Stimulated activated CD8-positive, alpha-beta memory T cell treated with anti-CD3 and anti-CD28 coated beads, Interleukin-4, amount 100 ng/mL, for 1 hour (primary cell): Measurements from ENCODE around the gene GRB2.
"Not testable (repeated sequence)": the region's sequence is repeated elsewhere in the genome, so short reads cannot be mapped to it uniquely, and the experiment has no call there.

Experiments
- DNase-seq, 2 donors: peaks; one replicate each; pipeline ENCODE4 v3.0.0-alpha.2; 2020; ENCODE audit warnings: low read depth in 2 of 2, low spot score in 1 of 2

The GRB2 gene

DNA sequence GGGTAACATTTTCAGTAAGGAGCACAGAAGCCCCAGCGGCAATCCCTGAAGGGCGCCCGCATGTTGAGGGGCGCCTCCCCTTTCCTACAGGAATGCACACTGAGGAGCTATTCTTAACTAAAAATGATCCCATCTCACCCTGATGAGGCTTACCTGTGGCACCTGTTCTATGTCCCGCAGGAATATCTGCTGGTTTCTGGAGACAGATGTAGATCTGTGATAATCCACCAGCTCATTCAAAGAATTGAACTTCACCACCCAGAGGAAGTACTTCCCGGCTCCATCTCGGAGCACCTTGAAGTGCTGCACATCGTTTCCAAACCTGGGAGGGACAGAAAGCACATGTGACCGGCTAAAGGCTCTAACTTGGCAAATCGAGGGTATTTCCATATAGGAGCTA, 84.0 kb downstream of the GRB2 start:
- DNase-seq: no peak

DNA sequence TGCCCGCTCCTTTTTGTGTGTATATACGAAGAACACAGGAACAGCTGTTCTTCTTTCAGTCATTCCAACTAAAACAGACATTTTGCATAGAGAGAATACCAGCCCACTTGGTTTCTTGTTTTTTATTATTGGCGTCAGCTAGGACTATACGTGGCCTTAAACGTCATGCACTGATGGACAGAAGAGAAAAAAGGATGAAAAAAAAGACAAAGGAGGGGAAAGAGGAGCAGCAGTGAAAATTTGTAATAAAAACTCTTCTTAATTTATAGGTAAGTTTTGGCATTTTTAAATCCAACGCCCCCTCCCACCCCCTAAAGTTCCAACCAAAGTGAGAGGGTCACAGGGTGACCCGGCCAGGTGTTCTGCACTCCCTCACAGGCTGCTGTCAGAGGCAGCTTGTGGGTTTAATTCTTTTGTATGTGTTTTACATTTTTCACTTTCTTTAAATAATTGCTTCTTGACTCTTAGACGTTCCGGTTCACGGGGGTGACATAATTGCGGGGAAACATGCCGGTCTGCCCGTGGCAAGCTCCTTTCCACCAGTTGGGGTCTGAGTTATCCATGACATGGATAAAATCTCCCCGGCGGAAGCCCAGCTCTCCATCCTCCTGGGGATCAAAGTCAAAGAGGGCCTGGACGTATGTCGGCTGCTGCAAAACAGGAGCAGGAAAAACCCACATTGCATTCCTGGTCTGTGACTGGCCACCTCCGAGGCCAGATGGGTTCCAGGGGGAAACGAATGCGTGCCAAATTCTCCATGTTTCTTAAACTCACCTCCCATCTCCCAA, 85.4 kb downstream of the GRB2 start:
- no peak for DNase-seq

DNA sequence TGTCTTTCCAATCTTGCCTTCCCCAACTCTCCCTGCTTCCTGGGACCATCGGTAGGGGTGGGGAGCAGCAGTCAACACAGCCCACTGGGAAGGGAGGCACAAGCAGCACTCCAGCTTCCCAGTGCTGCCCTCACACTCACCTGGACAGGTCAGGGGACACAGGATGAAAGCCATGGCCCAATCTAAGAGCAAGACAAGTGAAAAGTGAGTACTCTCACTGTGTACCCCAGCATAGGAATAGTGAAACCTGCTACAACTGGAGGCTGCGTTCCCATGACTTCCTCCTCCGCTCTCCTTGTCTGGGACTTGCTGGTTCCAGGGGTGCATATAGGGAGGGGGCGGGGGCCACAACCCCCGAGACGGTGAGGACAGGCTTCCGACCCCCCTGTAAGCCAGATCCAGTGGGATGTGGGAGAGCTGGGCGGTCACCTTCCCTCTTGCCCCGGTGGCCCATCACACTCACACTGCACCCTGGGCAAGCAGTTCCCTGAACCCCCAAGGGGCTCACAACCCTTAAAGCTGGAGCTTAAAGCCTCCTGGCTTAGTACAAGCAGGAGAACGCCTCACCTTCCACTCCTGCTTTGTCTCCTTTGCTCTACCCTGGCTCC, 86.8 kb downstream of the GRB2 start:
- DNase-seq: no peak

DNA sequence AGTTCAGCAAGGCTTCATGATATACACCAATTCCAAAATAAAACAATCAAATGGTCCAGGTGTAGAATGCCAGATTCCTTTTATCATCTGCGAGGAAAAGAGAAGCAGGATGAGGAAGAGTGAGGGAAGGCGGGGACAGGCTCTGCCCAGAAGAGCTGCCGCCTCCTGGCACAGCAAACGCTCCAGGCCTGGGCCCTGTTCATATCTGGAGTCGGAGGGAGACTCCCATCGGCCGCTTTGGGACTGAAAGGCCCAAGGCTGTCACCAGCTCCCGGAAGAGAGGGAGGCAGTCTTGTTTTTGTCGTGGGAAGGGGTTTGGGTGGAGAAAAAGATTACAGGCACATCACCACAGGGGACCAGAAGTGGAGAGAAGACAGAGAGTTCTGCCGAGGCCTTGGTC, 87.3 kb downstream of the GRB2 start:
- no peak for DNase-seq

DNA sequence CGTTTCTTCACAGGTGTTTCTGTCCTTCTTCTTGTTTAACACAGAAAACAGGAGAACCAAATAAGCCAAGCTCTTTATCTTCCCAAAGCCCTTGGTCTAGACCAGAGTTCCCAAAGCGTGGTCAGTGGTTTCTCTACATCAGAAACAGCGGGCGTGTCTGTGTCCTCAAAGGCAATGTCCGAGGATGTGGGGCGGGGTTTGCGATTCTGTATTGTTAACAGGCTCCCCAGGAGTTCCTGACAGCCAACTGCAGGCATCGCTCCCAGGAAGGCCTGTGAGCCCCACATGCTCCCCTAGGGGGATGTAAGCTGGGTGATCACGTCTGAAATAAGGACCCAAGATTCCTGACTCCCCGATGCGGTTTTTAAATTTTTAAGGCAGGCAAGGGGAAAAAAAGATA, 87.8 kb downstream of the GRB2 start:
- DNase-seq: no peak

DNA sequence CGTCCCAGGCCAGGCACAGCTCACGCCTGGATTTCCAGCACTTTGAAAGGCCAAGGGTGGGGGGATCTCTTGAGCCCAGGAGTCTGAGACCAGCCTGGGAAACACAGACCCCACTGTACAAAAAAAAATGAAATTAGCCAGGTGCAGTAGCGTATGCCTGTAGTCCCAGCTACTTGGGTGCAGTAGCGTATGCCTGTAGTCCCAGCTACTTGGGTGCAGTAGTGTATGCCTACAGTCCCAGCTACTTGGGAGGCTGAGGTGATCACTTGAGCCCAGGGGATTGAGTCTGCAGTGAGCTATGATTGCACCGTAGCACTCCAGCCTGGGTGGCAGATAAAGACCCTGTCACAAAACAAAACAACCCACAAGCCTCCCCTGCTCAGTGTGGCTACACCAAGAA, 89.2 kb downstream of the GRB2 start:
- DNase-seq: no peak

DNA sequence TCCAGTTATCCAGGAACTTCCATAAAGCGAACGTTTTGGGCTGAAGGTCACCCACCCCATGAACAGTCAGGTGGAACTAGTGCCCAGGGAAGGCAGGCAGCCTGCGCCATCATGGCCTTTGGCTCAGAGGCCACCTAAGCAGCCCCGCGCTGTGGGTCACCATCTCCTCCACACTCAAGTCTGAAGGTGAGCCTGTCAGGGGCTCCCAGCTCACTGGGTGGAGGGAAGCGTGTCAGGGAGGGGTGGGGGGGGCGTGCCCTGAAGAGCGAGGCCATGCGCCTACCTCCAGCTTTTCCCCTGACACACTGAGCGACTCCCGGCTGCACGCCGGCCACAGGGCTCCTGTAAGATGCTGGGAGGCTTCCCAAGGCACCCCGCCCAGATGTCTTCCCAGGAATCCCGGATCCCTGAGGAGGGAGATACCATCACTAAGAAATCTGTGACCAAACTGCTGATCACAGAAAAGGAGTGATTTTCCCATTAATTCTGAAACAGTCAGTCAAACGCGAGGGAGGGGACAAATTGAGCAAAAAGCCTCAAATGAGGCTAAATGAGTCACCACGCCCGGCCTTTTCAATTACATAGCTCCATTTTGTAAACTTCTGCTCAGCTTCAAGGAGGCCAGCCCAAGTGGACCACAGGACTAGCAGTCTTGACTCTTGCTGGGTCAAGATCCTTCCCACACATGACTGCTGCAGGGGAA, 89.8 kb downstream of the GRB2 start:
- DNase-seq: no peak

DNA sequence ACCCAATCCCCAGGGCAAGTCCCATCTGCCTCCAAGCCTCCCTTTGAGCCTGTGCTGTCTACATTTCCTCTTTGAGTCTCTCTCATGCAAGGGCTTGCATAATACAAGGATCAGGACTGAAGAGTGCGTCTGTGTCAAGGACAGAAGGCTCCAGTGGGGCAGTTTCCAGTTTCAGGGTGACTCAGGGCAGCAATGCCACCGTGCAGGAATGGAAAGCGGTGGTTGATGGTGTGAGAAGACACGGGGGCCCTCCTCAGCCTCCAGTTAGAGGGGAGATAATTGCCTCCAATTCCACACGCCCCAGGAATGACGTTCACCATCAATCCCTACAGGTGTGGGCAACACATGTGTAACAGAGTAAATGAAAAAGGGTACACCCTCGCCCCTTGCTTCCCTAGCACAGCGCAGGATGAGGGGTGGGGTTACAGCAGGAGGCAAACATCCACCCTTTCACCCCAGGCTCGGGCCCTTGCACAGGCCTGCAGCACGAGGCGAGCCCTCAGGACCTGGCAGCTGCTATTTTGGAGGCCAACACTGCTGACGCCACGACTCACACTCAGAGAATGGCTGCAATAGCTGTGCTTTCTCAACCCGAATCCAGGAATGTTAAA, 91.4 kb downstream of the GRB2 start:
- DNase-seq: no peak

DNA sequence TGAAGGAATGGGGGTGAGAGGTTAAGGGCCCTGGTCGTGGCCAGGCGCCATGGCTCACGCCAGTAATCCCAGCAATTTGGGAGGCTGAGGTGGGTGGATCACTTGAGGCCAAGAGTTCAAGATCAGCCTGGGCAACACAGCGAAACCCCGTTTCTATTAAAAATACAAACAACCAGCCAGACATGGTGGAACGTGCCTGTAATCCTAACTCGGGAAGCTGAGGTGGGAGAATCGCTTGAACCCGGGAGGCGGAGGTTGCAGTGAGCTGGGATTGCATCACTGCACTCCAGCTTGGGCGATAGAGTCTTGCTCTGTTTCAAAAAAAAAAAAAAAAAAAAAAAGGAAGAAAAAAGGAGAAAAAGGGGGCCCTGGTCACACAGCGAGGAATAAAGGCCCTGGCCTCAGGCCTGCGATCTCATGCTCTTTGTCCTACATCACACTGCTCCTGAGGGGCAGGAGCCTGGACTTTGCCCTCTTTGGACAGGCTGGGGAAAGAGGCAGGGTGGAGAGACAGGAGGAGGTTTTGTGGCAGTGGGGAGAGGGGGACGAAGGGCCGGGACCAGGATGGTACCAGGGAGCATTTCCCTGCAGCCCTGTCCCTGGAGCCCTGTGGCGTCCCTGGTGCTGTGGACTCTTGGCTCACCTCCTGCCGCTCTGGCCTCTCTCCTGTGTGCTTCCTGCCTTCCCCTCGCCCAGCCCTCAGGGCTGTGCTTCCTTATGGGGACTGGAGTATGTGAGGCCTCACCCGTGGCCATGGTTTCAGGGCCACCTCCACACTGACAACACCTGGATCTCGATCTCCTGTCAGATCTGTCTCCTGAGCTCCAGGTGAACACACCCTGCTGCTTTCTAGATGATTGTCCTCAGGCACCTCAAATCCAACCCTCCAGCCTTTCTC, 96.5 kb downstream of the GRB2 start:
- DNase-seq: no peak

DNA sequence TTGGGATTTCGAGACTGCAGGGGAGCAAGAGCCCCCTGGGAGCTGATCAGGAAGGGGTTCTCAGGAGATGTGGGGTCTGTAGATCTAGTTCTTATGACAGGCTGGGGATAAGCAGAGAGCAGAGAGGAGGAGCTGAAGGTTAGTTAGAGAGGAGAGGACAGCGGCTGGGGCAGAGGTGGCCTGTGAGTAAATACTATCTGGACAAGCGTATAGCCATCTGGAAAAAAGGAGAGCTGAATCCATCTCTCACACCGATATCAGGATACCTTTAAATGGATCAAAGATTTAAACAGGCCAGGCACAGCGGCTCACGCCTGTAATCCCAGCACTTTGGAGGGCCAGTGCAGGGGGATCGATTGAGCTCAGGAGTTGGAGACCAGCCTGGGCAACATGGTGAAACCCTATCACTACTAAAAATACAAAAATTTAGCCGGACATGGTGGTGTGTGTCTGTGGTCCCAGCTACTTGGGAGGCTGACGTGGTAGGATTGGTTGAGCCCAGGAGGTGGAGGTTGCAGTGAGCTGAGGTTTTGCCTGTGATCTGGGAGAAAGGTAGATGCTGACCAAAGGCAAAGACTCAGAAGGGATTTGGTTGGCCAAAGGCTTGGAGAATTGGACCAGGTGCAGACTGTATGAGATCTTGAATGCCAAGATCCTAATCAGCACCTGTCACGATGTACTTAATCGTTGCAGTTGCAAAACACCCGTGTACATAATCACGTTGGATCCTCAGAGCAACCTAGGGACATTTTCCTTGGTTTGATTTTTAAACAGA, 97.3 kb downstream of the GRB2 start:
- DNase-seq: no peak

DNA sequence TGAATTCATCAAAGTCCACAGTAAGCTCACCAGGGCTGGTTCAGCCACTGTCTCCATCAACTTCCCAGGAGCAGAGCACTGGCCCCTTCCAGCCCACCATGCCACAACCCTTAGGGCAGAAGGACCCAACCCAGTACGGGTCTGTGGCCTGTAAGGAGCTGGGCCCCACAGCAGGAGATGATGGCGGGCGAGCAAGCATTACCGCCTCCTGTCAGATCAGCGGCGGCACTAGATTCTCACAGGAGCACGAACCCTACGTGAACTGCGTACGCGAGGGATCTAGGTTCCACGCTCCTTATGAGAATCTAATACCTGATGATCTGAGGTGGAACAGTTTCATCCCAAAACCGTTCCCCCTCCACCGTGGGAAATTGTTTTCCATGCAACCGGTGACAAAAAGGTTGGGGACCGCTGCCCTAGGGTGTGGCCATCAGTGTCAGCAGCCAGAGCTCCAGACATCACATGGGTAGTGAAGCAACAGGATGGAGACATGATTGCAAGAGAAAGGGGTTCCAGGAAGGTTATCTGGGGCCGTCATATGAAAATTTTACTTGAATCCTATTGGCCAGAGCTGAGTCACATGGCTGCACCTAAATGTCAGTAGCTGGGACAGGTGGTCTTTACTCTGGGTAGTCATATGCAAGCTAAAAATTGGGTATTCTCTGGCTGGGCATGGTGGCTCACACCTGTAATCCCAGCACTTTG, 103.8 kb downstream of the GRB2 start:
- no peak for DNase-seq

DNA sequence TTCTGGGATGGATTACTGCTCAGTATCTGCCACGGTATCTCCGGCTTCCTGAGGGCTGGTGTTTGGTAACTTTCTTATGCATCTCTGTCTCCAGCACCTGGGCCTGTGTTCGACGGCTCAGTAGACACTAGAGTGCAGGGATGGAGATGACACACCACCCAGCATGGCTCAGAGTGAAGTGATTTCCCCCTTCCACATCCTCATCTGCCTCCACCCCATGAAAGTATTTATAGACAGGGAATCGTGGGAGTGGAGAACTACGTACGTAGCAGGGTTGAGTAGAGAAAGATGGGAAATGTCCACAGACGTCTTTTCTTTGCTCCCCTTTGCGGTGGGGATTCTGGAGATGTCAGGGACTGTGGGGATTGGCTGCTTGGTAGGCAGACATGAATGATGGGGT, 104.4 kb downstream of the GRB2 start:
- no peak for DNase-seq

DNA sequence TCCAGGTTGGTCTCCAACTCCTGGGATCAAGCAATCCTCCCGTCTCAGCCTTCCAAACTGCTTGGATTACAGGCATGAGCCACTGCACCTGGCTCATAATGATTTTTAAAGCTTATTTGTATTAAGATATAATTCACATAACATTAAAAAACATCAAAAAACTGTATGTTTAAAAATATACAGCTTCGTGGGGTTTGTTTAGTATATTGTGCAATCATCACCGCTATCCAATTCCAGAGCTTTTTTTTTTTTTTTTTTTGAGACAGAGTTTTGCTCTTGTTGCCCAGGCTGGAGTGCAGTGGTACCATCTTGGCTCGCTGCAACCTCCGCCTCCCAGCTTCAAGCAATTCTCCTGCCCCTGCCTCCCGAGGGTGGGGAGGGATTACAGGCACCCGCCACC, 105.2 kb downstream of the GRB2 start:
- no peak for DNase-seq

DNA sequence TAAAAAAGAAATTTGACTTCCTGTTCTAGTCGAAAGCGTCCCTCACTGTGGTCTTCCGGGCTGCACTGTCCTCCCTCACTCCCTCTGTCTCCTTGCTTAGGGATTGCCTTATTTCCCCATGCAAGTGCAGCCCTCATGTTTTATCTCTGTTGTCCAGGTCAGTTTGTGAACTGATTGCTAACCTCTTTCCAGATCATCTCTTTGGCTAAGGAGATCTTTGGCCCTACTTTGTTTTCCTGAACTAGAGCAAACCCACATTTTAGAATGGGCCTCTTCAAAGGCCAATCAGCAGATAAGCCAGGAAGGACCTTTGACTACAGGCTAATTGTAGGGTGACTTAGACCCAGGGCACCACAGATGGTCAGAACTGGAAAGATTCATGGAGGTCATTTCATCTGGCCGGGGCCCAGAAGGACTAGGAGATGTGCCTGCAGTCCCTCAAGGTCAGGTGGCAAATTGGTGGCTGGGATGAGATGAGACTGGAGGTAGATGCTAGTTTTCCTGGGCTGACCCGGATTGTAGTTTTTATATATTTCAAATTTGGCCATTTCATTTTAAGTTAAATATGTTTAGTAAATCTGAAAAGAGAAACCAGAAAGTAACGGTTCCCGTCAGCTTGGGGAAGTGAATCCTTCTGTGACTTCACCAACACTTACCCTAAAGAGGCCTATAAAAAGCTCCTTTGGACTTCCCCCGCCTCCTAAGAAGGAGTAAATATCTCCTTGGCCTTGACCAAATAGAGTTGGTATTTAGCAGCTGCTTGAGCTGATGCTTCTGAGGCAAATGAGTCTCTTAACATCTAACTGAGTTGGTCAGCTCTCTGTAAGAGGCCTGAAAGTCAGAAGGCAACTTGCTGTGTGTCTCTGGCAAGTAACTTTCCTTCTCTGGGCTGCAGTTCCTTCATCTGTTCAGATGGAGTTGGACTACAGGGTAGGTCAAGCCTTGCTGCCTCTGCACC, 110.0 kb downstream of the GRB2 start:
- DNase-seq: no peak

DNA sequence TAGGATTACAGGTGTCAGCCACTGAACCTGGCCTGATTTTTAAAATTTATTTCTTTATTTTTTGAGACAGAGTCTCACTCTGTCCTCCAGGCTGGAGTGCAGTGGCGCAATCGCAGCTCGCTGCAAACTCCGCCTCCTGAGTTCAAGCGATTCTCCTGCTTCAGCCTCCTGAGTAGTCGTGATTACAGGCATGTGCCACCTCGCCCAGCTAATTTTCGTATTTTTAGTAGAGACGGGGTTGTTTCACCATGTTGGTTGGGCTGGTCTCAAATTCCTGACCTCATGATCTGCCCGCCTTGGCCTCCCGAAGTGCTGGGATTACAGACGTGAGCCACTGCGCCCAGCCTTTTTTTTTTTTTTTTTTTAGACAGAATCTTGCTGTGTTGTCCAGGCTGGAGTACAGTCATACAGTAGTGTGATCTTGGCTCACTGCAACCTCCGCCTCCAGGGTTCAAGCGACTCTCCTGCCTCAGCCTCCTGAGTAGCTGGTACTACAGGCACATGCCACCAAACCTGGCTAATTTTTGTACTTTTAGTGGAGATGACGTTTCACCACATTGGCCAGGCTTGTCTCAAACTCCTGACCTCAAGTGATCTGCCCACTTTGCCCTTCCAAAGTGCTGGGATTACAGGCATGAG, 112.5 kb downstream of the GRB2 start:
- not testable (repeated sequence) for DNase-seq

DNA sequence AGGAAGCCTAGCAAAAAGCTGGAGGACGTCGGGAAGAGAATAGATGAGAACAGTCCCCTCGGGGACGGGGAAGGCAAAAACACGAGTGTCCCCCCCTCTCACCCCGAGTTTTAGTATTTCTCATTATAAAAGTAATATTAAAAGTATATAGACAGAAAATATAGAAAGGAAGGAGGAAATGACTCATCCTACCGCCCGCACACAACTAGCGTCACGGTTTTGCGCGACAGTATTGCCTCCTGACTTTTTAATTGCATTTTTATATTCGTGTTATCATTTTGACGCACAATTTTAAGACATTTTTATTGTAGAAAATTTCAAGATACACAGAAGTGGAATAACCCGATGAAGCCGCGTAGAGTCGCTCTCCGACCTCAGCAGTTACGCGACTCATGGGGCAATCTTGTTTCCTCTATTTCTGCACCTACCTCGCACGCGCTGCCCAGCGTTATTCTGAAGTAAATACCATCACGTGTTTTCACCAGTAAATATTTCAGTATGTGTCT, 115.6 kb downstream of the GRB2 start:
- DNase-seq: peak; percentile 22

DNA sequence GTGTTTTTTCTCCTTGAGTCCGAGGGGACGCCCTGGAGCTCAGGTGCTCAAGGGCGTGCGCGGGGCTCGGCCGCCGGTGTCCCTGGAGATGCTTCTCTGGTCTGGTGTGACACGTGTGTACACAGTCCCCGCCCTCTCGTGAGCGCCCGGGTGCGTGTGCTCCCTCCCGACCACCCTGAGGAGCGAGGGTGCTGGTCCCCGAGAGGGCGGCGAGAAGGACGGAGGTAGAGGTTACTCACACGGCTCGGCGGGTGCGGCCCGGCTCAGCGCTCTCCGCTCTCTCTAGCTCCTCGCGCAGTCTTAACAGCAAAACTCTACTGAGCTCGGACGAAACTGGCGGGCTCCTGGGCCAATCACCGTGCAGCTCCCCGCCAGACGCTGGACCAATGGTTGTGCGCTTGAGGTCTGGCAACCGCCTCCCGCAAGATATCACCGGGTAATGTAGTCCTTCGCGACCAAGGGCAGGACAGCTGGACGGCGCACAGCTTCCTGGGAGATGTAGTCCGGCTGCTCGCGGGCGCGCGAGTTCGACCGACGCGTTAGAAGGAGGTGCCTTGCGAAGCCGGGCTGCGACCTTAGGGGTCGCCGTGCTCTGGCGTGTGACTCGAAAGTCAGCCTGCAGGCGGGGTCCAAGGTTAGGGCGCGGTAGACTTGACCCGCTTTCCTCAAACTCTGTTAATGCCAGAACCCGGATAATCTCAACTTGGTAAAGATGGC, 116.2 kb downstream of the GRB2 start, which contains the start of gene SLC25A19:
Gene SLC25A19, minus strand, starts transcription at position 319 of the 717 bp plus-strand sequence. CDS start 2,669 bp downstream, outside the sequence.
- DNase-seq: peak; percentile 88 to 94
